ENCODE measurements around the gene ZNF415. TPM values are rescaled to one million over a fixed set of nuclear protein-coding genes. Genes with fewer than 3 reads are reported as not detected.

The ZNF415 gene
- total RNA-seq, result 1 to 10 TPM; 1.2 to 9.9 (median 2.6) TPM

- Histone ChIP-seq H3K27me3 (no peaks in the 10 kb centered on the region), H3K9me3 (peaks cover 0 to 16% (median 4%) of the 10 kb centered on the region in 4 donors), H3K27ac (peak within 1 kb of the TSS; percentile 23 to 65 (median 54)), H3K4me3 (peak within 1 kb of the TSS; percentile 43 to 57 (median 49)), H3K4me1 (peaks cover 0 to 7% (median 0%) of the 10 kb centered on the region in 4 donors), H3K36me3 (no peaks in the 10 kb centered on the region)
- DNase-seq, result peak; percentile 68 to 87 (median 70)
- TF ChIP-seq POLR2A (IDR thresholded peaks at IDR 0.05), result no peak
These were observed at the start of gene ZNF415 for GRCh38 chr19:53132141-53132991. Gene ZNF415, minus strand, starts transcription at chr19:53132910. Its CDS starts 10,234 bp downstream, at chr19:53122676.

DNA sequence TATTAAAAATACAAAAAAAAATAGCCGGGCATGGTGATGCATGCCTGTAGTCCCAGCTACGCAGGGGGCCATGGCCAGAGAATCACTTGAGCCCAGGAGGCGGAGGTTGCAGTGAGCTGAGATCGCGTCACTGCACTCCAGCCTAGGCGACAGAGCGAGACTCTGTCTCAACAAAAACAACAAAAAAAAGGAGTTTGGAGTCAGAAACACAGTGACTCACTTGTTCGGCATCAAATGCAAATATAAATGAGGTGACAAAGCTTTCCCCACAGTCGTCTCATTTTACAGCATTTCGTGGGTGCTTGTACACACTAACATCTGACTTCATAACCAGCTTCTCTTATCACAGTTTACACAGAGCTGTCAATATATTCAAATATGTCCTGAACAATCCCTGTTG, 49.5 kb upstream of the ZNF415 start:
- no peaks in the 10 kb centered on the region for H3K4me1 ChIP-seq
- H3K9me3 ChIP-seq, result no peaks in the 10 kb centered on the region
- H3K27ac ChIP-seq, result no peak overlapping the region
- no peaks in the 10 kb centered on the region for H3K27me3 ChIP-seq
- no peak for TF ChIP-seq POLR2A (IDR thresholded peaks at IDR 0.05)
- no peak for TF ChIP-seq CTCF (IDR thresholded peaks at IDR 0.05)
- no peak for DNase-seq
- H3K36me3 ChIP-seq, result peaks cover 0 to 10% (median 0%) of the 10 kb centered on the region in 3 donors
- H3K4me3 ChIP-seq, result no peak overlapping the region

- H3K9me3 ChIP-seq, result peaks cover 0 to 5% (median 0%) of the 10 kb centered on the region in 4 donors
- H3K4me1 ChIP-seq, result no peaks in the 10 kb centered on the region
- H3K27ac ChIP-seq, result no peak overlapping the region
- H3K36me3 ChIP-seq, result peaks cover 0 to 10% (median 0%) of the 10 kb centered on the region in 3 donors
- no peak for TF ChIP-seq POLR2A (IDR thresholded peaks at IDR 0.05)
- no peak for TF ChIP-seq CTCF (IDR thresholded peaks at IDR 0.05)
- H3K4me3 ChIP-seq, result no peak overlapping the region
- no peaks in the 10 kb centered on the region for H3K27me3 ChIP-seq
- no peak for DNase-seq
These were observed 45.3 kb upstream of the ZNF415 start for GRCh38 chr19:53177986-53178385.

DNA sequence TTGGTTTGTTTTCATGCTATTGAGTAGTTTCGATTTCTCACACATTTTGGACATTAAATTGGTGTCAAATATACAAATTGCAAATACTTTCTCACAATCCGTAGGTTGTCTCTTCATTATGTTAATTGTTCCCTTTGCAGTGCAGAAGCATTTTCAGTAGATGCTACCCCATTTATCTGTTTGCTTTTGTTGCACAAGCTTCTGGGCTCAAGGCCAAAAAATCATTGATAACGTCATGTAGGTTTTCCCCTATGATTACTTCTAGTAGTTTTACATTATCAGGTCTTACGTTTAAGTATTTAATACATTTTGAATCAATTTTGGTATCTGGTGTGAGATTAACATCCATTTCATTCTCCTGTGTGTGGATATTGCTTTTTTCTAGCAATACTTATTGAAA, 40.2 kb upstream of the ZNF415 start:
- H3K9me3 ChIP-seq, result peaks cover 0 to 13% (median 0%) of the 10 kb centered on the region in 4 donors
- no peaks in the 10 kb centered on the region for H3K27me3 ChIP-seq

DNA sequence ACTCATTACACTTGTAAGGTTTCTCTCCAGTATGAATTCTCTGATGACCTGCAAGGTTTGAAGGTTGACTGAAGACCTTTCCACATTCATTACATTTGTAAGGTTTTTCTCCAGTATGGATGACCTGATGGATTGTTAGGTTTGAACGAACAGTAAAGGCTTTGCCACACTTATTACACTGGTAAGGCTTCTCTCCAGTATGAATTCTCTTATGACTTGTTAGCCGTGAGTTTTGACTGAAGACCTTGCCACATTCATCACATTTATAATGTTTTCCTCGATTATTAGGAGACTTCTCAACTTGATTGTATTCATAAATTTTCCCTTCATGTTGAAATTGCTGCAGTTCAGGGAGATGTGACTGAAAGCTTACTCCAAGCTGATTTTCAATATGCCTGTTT, 33.0 kb upstream of the ZNF415 start:
- TF ChIP-seq POLR2A (IDR thresholded peaks at IDR 0.05) (no peak), CTCF (IDR thresholded peaks at IDR 0.05) (no peak)
- Histone ChIP-seq H3K27me3 (no peaks in the 10 kb centered on the region), H3K9me3 (peaks cover 0 to 50% (median 12%) of the 10 kb centered on the region in 4 donors), H3K4me3 (no peak overlapping the region), H3K4me1 (no peaks in the 10 kb centered on the region), H3K27ac (no peak overlapping the region), H3K36me3 (no peaks in the 10 kb centered on the region)
- DNase-seq, result no peak

More for the DNA sequence above, 40.2 kb upstream of the ZNF415 start:
- Histone ChIP-seq H3K4me3 (no peak overlapping the region), H3K36me3 (no peaks in the 10 kb centered on the region), H3K27ac (no peak overlapping the region), H3K4me1 (no peaks in the 10 kb centered on the region)
- no peak for DNase-seq
- TF ChIP-seq CTCF (IDR thresholded peaks at IDR 0.05) (no peak), POLR2A (IDR thresholded peaks at IDR 0.05) (no peak)

DNA sequence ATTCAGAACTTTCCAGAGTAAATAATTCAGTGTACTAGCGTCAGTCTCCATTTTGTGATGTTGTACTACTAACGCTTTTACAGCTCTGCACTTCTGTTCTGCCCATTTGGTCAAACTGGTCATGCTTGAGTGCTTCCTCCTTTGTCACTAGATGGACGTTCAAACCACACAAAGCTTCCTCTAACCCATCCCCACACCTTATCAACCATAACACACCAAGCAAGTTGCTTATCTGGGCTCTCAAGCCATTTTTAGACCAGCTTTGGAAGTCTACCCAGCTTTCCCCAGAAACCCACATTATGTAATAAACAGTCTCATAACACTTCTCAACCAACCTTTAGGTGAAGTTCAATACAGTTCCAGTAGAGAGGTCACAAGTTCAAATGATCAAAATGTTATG, 28.4 kb upstream of the ZNF415 start:
- H3K36me3 ChIP-seq, result no peaks in the 10 kb centered on the region
- H3K9me3 ChIP-seq, result peaks cover 0 to 36% (median 13%) of the 10 kb centered on the region in 4 donors
- no peaks in the 10 kb centered on the region for H3K27me3 ChIP-seq
- no peak for DNase-seq
- TF ChIP-seq CTCF (IDR thresholded peaks at IDR 0.05), result no peak
- no peak for TF ChIP-seq POLR2A (IDR thresholded peaks at IDR 0.05)
- peaks cover 0 to 12% (median 0%) of the 10 kb centered on the region in 4 donors for H3K4me1 ChIP-seq
- no peak overlapping the region for H3K4me3 ChIP-seq
- H3K27ac ChIP-seq, result no peak overlapping the region

Measured in Peyer's patch (tissue), 4 donors.